ENCODE results near the gene C4BPA.

GRCh38 chr1:207188901-207189300 is 84.9 kb downstream of the C4BPA start:
- TF ChIP-seq ZNF660 (tag by site-specific recombination; IDR thresholded peaks at IDR 0.05) (no peak), ZNF621 (tag by site-specific recombination; IDR thresholded peaks at IDR 0.05) (no peak), ZNF426 (tag by site-specific recombination; IDR thresholded peaks at IDR 0.05) (no peak), REST (tag by site-specific recombination; IDR thresholded peaks at IDR 0.05) (no peak), CTCF (tag by site-specific recombination; IDR thresholded peaks at IDR 0.05) (no peak), ZNF768 (tag by site-specific recombination; IDR thresholded peaks at IDR 0.05) (no peak), ZNF114 (tag by site-specific recombination; IDR thresholded peaks at IDR 0.05) (no peak), SETDB1 (IDR thresholded peaks at IDR 0.05; ENCODE audit: insufficient read length, low read length) (no peak), ZBTB11 (tag by site-specific recombination; conservative IDR thresholded peaks at IDR 0.05; ENCODE audit: low read depth) (no peak)

Data from HEK293 (cell line).